SU-DHL-6 (cell line): ENCODE measurements around the gene IL32.

Experiments used
- CTCF ChIP-seq: fragments of 200-600 bp; sonication (generic); IDR thresholded peaks from one replicate; pipeline ENCODE4 v1.5.1; 2017; ENCODE audit warnings: antibody characterized with exemption, mild to moderate bottlenecking, low read length, moderate library complexity; ENCODE audit not compliant: insufficient read depth, poor library complexity, severe bottlenecking
- EZH2phosphoT487 ChIP-seq: fragments of 200-600 bp; sonication (generic), shearing (Covaris generic); conservative IDR thresholded peaks from 2 replicates; pipeline ENCODE4 v1.6.1; 2018; ENCODE audit warnings: mild to moderate bottlenecking, antibody characterized with exemption, low read length, moderate library complexity, mixed read lengths

DNA sequence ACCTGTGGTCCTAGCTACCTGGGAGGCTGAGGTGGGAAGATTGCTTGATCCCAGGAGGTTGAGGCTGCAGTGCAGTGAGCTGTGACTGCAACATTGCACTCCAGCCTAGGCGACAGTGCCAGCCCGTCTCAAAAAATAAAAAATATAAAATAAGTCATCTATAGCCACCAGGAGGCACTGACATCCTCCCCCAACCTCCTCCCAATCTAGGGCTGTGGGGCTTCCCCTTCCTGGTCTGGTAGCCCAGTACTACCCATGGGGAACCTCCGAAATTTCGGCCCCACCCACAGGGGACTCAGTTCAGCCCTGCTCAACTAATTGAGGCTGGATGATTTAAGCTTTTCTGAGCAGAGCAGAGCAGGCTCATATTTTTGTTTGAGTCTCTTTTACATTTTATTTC, 30.4 kb downstream of the IL32 start:
- TF ChIP-seq CTCF: peak; percentile 25
- no peak for TF ChIP-seq EZH2phosphoT487
